Urinary bladder (tissue), 4 donors: ENCODE results near the gene LRTM2. TPM values are rescaled to one million over a fixed set of nuclear protein-coding genes. Genes with fewer than 3 reads are reported as not detected.
A peak's percentile ranks its signal among the peaks of the same experiment; 100 is the strongest.

Source experiments
- DNase-seq: peaks from one replicate; pipeline ENCODE4 v3.0.0-alpha.2; 2015; ENCODE audit errors: extremely low spot score
- H3K27ac ChIP-seq: one replicate; pipeline ENCODE4 v1.5.1; 2013; ENCODE audit warnings: low read depth, mild to moderate bottlenecking, moderate library complexity
- H3K36me3 ChIP-seq: one replicate; pipeline ENCODE4 v1.6.1; 2013; ENCODE audit warnings: mild to moderate bottlenecking, moderate library complexity; ENCODE audit not compliant: insufficient read depth
- H3K4me1 ChIP-seq: one replicate; pipeline ENCODE4 v1.6.1; 2013; ENCODE audit warnings: mild to moderate bottlenecking, moderate library complexity; ENCODE audit not compliant: insufficient read depth
- H3K4me3 ChIP-seq: one replicate; pipeline ENCODE4 v1.5.1; 2013; ENCODE audit warnings: low read depth, low read length
- WGBS: extraction: QIAGEN DNeasy Blood & Tissue Kit; methylation state at CpG from one replicate; pipeline ENCODE4 v1.1.7; 2013; 5-methylcytosine and 5-hydroxymethylcytosine counted together
- polyA plus RNA-seq: library from polyadenylated mRNA; stranded (reverse); fragments of 200-250 nt; gene quantifications from one replicate; pipeline ENCODE4 v1.2.3, GENCODE V29; 2013
- total RNA-seq: library from RNA; depleted of rRNA; stranded (reverse); fragments of >200 nt; gene quantifications from one replicate; pipeline ENCODE4 v1.2.3, GENCODE V29; 2014
- donor health status: healthy with polysubstance abuse.
- donor health status: healthy.

LRTM2 gene
- total and polyA plus RNA-seq, 2 donors: not detected

GRCh38 chr12:1803736-1804135 is 16.6 kb upstream of the LRTM2 start:
- WGBS: 86% methylated on average over 7 of the region's 7 CpGs
- H3K27ac ChIP-seq: no peak overlapping the region
- DNase-seq: no peak
- H3K4me3 ChIP-seq: no peak overlapping the region
- H3K4me1 ChIP-seq: no peaks in the 10 kb centered on the region
- no peaks in the 10 kb centered on the region for H3K36me3 ChIP-seq

GRCh38 chr12:1804545-1805332 is 15.6 kb upstream of the LRTM2 start:
- WGBS: 58% methylated on average over 25 of the region's 25 CpGs
- no peaks in the 10 kb centered on the region for H3K36me3 ChIP-seq
- no peak overlapping the region for H3K27ac ChIP-seq
- H3K4me3 ChIP-seq: no peak overlapping the region
- no peaks in the 10 kb centered on the region for H3K4me1 ChIP-seq
- peak; percentile 82 for DNase-seq

GRCh38 chr12:1805441-1806081 is 14.8 kb upstream of the LRTM2 start:
- WGBS: 94% methylated on average over 16 of the region's 16 CpGs
- DNase-seq: no peak
- Histone ChIP-seq H3K27ac (no peak overlapping the region), H3K36me3 (no peaks in the 10 kb centered on the region), H3K4me3 (no peak overlapping the region), H3K4me1 (no peaks in the 10 kb centered on the region)

- Histone ChIP-seq H3K4me1 (no peaks in the 10 kb centered on the region), H3K4me3 (no peak overlapping the region), H3K36me3 (no peaks in the 10 kb centered on the region), H3K27ac (no peak overlapping the region)
- DNase-seq: no peak
- 62% methylated on average over 7 of the region's 7 CpGs for WGBS
These were observed 13.9 kb upstream of the LRTM2 start for GRCh38 chr12:1806301-1807086.

- WGBS: 88% methylated on average over 15 of the region's 15 CpGs
- Histone ChIP-seq H3K4me1 (no peaks in the 10 kb centered on the region), H3K27ac (no peak overlapping the region), H3K4me3 (no peak overlapping the region), H3K36me3 (no peaks in the 10 kb centered on the region)
- DNase-seq: no peak
These were observed 13.1 kb upstream of the LRTM2 start for GRCh38 chr12:1807087-1807860.

- no peaks in the 10 kb centered on the region for H3K36me3 ChIP-seq
- DNase-seq: no peak
- H3K4me1 ChIP-seq: no peaks in the 10 kb centered on the region
- H3K27ac ChIP-seq: no peak overlapping the region
- 86% methylated on average over 19 of the region's 19 CpGs for WGBS
- H3K4me3 ChIP-seq: no peak overlapping the region
These were observed 12.1 kb upstream of the LRTM2 start for GRCh38 chr12:1808036-1808797.

GRCh38 chr12:1808798-1809480 is 11.4 kb upstream of the LRTM2 start:
- no peaks in the 10 kb centered on the region for H3K4me1 ChIP-seq
- H3K4me3 ChIP-seq: no peak overlapping the region
- DNase-seq: no peak
- WGBS: 88% methylated on average over 22 of the region's 22 CpGs
- no peaks in the 10 kb centered on the region for H3K36me3 ChIP-seq
- H3K27ac ChIP-seq: no peak overlapping the region

GRCh38 chr12:1809591-1810190 is 10.7 kb upstream of the LRTM2 start:
- no peak overlapping the region for H3K4me3 ChIP-seq
- 90% methylated on average over 13 of the region's 13 CpGs for WGBS
- no peaks in the 10 kb centered on the region for H3K4me1 ChIP-seq
- no peak for DNase-seq
- no peak overlapping the region for H3K27ac ChIP-seq
- no peaks in the 10 kb centered on the region for H3K36me3 ChIP-seq

- no peak overlapping the region for H3K4me3 ChIP-seq
- WGBS: 87% methylated on average over 21 of the region's 21 CpGs
- no peaks in the 10 kb centered on the region for H3K4me1 ChIP-seq
- no peak overlapping the region for H3K27ac ChIP-seq
- no peaks in the 10 kb centered on the region for H3K36me3 ChIP-seq
- no peak for DNase-seq
These were observed 10.0 kb upstream of the LRTM2 start for GRCh38 chr12:1810201-1810930.

GRCh38 chr12:1810931-1811280 is 9.5 kb upstream of the LRTM2 start:
- no peak overlapping the region for H3K27ac ChIP-seq
- WGBS: 86% methylated on average over 10 of the region's 10 CpGs
- no peak overlapping the region for H3K4me3 ChIP-seq
- no peak for DNase-seq
- H3K4me1 ChIP-seq: no peaks in the 10 kb centered on the region
- H3K36me3 ChIP-seq: no peaks in the 10 kb centered on the region

GRCh38 chr12:1811281-1811947 is 9.0 kb upstream of the LRTM2 start:
- no peak for DNase-seq
- Histone ChIP-seq H3K4me3 (no peak overlapping the region), H3K36me3 (no peaks in the 10 kb centered on the region), H3K4me1 (no peaks in the 10 kb centered on the region), H3K27ac (no peak overlapping the region)
- WGBS: 71% methylated on average over 27 of the region's 27 CpGs
